DMS 273 (cell line): Measurements from ENCODE around the gene ASB2.

Experiments
- DNase-seq: peaks from one replicate; lab custom pipeline; 2025; ENCODE audit not compliant: unreplicated experiment; lab: John Stamatoyannopoulos, UW

The ASB2 gene

GRCh38 chr14:93930296-93930988 lies 45.9 kb downstream of the ASB2 start:
- no peak for DNase-seq

DNA sequence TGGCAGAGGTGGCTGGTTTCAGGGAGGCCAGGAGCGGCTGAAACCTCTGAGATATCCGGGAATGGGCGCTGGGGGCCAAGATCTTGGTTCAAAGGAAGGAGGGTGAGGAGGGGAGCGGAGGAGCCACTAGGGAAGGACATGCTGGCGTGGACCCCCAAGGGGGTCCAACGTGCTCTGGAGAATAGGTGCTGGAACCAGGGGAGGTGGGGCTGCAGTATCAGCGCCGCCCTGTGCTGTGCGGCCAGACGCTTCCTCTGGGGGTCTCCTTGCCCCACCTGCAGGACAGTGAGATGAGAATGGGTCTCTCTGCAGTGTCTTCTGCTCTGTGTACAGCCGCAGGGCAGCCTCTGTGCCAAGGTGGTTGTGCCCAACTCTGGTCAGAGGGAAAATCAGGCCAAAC lies 46.7 kb downstream of the ASB2 start:
- no peak for DNase-seq

GRCh38 chr14:93929048-93929535 lies 47.3 kb downstream of the ASB2 start:
- DNase-seq: no peak

DNA sequence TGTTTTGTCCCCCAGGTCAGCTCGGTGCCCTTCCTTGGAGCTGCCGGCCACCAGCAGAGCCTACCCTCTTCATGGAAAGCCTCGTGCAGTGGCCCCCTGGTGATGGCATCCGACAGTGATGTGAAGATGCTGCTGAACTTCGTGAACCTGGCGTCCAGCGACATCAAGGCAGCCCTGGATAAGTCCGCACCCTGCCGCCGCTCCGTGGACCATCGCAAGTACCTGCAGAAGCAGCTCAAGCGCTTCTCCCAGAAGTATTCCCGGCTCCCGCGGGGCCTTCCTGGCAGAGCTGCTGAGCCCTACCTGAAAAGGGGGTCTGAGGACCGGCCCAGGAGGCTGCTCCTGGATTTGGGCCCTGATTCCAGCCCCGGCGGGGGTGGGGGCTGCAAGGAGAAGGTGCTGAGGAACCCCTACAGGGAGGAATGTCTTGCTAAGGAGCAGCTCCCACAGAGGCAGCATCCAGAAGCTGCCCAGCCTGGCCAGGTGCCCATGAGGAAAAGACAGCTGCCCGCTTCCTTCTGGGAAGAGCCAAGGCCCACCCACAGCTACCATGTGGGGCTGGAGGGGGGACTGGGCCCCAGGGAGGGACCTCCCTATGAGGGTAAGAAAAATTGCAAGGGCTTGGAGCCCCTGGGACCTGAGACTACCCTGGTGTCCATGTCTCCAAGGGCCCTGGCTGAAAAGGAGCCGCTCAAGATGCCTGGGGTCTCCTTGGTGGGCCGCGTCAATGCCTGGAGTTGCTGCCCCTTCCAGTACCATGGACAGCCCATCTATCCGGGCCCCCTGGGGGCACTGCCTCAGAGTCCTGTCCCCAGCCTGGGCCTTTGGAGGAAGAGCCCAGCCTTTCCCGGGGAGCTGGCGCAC lies 48.0 kb downstream of the ASB2 start:
- DNase-seq: no peak

DNA sequence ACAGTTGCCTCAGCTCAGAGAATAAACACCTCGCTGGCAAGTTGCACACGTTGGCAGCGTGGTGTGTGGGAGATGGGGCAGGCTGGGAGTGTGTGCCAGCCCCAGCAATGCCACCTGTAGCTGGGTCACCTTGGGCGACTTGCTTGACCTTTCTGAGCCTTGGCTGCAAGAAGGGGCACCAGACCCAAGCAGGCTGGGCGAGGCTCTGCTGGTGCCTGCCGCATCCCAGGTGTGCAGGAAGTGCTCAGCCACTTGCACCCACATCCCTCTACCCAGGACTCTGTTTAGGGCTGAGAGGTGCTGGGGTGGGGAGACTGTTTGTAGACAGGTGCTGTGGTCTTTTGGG lies 48.6 kb downstream of the ASB2 start:
- no peak for DNase-seq

DNA sequence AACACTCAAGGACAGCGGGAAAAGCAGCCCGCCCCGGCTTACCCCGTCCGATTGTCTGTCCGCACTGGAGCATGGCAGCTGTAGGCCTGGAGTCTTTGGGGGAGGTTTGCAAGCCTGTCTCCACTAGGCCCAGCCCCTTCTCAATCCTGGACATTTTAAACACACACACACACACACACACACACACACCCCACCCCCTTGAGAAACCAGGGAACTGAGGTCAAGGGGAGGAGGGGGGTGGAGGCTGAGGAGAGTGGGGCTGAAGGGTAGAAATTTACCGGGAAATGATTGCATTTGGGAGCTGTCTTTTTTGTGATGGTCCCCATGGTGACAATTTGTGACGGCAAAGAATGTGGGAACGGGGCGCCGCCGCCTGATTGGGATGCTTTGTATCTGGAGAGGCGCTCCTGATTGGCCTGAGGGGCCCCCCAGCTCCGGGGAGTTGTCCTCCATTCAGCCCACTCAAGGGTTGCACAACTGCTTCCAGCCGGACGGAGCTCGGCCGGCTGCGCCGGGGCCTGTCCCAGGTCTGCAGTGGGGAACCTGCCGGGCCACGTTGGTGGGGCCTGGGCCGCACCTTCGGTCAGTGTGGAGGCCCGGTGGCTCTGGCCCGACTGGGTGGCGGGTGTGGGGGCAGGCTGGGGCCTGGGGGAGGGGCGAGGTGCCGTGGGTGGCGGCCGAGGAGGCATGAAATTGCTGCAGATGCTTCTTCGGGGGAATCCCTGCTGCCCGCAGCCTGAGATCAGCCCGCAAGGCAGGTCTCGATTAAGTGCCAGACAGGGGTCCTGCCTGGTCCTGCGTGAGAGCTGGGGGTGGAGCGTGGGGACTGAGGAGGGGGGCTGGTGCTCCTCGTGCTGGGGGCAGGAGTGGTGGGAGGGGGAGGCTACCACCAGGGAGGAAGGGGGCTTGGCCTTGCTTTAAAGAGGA lies 49.2 kb downstream of the ASB2 start, which contains the start of gene FAM181A:
Gene FAM181A (plus strand): TSS at position 472 of the 927 bp plus-strand sequence. CDS start 942 bp downstream, outside the sequence.
- DNase-seq: no peak

GRCh38 chr14:93926245-93926872 lies 50.0 kb downstream of the ASB2 start:
- peak; percentile 46 for DNase-seq

- DNase-seq: no peak
Observed at GRCh38 chr14:93925374-93925895, 50.9 kb downstream of the ASB2 start.

- peak; percentile 30 for DNase-seq
Observed at GRCh38 chr14:93924592-93925355, 51.6 kb downstream of the ASB2 start.

DNA sequence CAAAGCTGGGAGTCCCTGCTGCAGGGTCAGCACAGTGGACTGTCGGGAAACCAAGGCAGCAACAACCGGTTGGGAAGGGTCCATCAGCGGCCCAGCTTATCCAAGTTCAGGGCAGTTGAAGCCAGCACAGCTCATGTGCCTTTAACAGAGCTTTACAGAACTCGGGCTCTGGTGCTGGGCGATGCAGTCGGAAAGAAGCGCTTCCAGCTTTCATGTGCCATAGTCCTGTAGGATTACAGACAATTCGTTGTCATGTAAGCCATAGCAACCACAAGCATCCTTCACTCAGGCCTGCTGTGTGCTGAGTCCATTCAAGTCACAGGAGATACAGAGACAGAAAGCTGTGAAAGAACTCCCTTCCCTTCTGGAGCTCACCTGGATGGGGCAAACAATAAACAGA lies 52.7 kb downstream of the ASB2 start:
- DNase-seq: no peak

DNA sequence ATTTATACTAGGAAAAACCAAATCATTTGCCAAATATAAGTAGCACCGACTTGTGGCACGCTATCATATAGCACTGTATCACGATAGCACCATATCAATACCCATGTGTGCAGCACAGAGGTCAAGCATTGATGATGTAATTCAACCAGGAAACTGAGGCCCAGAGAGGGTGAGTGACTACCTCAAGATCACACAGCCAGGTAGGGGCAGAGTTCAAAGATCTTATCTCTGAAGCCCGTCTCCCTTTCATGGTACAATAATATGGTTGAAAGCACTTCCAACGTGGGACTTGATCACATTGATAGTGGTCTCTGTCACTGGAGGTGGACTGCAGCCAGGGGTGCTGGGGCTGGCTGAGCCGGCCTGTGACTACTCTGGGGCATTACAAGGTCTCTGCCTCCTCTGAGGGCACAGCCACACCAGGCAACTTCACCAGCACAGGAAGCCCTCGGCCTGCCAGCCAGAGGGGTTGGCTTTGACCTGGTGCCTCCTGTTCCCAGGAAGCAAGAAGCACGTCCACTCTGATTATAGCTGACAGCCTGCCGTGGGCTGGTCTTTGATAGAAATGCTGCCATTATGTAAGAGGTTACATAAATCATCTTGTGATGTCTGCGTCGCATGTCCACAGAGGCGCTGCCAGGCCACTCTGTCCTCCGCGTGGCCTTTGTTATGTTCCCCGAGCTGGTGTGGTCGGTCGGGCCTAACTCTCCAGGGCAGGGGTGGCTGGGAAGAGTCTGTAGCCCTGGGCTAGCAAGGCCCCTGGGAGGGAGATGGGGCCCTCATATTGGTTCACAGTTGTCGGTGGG lies 55.2 kb downstream of the ASB2 start:
- DNase-seq: no peak

DNA sequence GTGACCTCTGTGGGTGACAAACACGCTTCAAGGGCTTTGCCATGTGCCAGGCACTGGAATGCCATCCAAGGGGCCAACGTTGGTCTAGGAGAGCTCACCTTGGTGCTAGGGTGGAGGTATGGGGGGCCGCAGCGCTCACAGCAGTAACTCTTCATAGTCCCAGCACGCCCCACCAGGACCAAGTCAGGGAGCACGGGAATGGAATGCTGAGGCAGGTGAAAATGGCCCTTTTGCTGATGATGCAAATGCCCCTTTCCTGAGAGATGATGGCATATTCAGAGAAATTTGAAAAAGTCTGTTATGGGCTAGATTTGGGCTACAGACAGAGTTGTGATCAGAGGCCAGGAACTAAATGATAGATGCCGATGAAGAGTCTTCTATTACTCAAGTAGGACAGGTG lies 59.2 kb downstream of the ASB2 start:
- DNase-seq: no peak

GRCh38 chr14:93916498-93916897 lies 59.9 kb downstream of the ASB2 start:
- DNase-seq: no peak

- no peak for DNase-seq
Observed at GRCh38 chr14:93915800-93916199, 60.6 kb downstream of the ASB2 start.

- no peak for DNase-seq
Observed at GRCh38 chr14:93915070-93915705, 61.2 kb downstream of the ASB2 start.

DNA sequence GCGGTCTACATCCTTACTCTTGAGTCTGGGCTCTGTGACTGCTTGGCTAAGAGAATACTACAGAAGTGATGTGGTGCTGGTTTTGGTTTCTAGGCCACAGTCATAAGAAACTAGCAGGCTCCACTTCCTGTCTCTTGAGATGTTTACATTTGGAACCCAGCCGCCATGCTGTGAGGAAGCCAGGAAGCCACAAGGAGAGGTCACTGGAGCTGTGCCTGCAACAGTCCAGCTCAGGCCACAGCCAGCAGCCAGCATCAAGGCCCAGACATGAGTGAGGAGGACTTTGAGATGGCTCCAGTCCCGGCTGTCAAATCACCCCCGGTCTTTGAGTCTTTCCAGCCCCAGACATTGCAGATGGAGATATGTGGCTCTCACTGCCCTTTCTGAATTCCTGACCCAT lies 62.1 kb downstream of the ASB2 start:
- DNase-seq: no peak

DNA sequence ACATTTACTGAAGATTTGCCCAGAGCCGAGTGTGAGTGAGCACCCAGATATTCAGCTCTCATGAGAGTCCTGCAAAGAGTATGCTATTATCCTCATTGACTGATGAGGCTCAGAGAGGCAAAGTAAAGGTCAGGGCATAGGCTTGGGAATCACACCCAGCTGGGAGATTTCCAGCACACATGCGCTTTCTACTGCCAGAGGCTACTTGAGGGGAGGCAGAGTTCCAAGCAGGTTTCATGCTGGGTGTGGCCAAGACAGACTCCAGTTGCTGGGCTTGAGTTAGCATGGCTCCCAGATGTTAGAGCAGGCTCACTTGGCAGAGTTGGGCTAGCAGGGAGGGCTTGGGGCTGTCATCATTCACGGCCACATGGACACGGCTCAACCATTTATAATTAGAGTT lies 63.6 kb downstream of the ASB2 start:
- DNase-seq: no peak

DNA sequence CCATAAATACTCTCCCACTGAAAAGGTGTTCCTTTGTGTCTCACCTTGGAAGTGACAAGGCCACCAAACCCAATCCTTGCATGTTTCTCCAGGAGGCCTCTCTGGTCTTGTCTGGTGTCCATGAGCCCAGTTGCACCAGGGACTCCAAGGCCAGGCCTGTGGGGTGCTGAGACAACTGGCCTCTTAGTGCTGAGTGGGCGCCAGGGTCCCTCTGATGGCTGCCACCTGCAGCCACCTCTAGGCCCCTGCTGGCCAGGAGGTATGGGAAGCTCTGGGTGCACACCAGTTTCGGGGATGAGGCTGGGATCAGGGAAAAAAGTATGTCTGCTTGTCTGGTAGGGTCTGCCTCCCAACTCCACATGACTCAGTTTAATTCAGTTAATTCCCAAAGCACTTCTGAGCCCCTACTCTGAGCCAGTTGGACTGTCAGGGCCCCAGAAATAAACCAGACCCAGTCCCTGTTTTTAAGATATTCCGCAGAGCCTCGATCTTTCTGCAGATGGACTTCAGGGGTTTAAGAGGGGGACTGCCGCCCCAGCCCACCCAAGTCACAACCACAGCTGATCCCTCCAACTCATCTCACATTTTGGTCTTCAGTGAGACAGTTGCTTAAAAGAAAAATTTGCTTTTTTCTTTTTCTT lies 64.3 kb downstream of the ASB2 start:
- DNase-seq: no peak
